Mucosa of stomach (tissue), 1 donor: Measurements from ENCODE around the gene GUK1.

Source experiments
- H3K27me3 ChIP-seq: one replicate; pipeline ENCODE4 v1.7.0; 2013; ENCODE audit warnings: mild to moderate bottlenecking, low read length; ENCODE audit not compliant: control insufficient read depth, insufficient read depth
- H3K36me3 ChIP-seq: one replicate; pipeline ENCODE4 v1.7.0; 2013; ENCODE audit warnings: low read length; ENCODE audit not compliant: control insufficient read depth, insufficient read depth
- H3K4me1 ChIP-seq: one replicate; pipeline ENCODE4 v1.7.0; 2013; ENCODE audit warnings: mild to moderate bottlenecking, low read length; ENCODE audit not compliant: control insufficient read depth, insufficient read depth
- H3K4me3 ChIP-seq: one replicate; pipeline ENCODE4 v1.7.0; 2013; ENCODE audit warnings: low read length
- H3K9ac ChIP-seq: one replicate; pipeline ENCODE4 v1.7.0; 2013; ENCODE audit warnings: mild to moderate bottlenecking, low read length, moderate library complexity
- H3K9me3 ChIP-seq: one replicate; pipeline ENCODE4 v1.7.0; 2013; ENCODE audit warnings: mild to moderate bottlenecking, low read length, moderate library complexity; ENCODE audit not compliant: control insufficient read depth
- donor health status: Pancreatic carcinoma.

GUK1 gene

GRCh38 chr1:228120351-228120750 lies 19.7 kb upstream of the GUK1 start:
- H3K9ac ChIP-seq: no peak overlapping the region
- H3K4me3 ChIP-seq: no peak overlapping the region
- H3K9me3 ChIP-seq: no peaks in the 10 kb centered on the region
- no peaks in the 10 kb centered on the region for H3K36me3 ChIP-seq
- H3K27me3 ChIP-seq: no peaks in the 10 kb centered on the region
- H3K4me1 ChIP-seq: no peaks in the 10 kb centered on the region

DNA sequence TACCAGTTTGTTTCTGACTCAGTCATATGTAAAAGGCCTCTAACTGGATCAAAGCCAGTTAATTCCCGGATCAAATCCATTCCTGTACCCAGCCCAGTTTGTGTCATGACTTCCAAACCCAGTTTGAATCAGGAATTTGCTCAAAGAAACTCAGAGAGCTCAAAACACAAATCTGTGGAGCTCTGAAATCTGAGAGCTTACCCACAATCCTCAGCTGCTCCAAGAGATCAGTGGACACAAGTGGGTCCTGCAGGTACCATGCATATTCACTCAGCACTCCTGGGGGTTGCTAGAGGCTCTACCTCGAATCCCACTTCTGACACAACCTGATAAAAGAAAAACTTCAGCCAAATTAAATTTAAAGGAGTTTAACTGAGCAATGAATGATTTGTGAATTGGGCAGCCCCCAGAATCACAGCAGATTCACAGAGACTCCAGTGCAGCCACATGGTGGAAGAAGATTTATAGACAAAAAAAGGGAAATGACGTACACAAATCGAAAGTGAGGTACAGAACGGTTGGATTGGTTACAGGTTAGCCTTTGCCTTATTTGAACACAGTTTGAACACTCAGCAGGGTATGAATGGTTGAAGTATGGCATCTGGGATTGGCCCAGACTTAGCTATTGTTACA lies 19.1 kb upstream of the GUK1 start:
- Histone ChIP-seq H3K36me3 (no peaks in the 10 kb centered on the region), H3K9ac (no peak overlapping the region), H3K9me3 (no peaks in the 10 kb centered on the region), H3K4me1 (no peaks in the 10 kb centered on the region), H3K4me3 (no peak overlapping the region), H3K27me3 (no peaks in the 10 kb centered on the region)

GRCh38 chr1:228122921-228123441 lies 17.1 kb upstream of the GUK1 start:
- no peaks in the 10 kb centered on the region for H3K9me3 ChIP-seq

DNA sequence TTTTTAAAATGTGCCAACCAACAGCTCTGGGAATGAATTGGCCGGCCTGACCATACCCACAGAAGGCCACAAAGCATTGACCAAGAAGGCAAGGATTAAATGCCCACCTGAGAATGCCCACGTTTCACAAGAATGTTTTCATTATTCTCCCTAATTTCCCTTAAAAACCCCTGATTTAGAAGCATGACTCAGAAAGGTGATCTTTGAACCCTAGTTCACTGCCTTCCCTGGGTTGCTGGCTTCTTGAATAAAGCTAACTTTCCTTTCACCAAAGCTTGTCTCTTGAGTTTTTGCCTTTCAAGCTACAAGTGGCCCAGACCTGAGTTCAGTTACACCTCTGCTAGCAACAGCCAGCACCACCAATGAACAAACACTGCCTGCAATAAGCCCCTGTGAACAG lies 16.6 kb upstream of the GUK1 start:
- H3K36me3 ChIP-seq: no peaks in the 10 kb centered on the region
- no peak overlapping the region for H3K9ac ChIP-seq
- no peaks in the 10 kb centered on the region for H3K9me3 ChIP-seq
- H3K4me3 ChIP-seq: no peak overlapping the region
- H3K4me1 ChIP-seq: no peaks in the 10 kb centered on the region
- H3K27me3 ChIP-seq: no peaks in the 10 kb centered on the region

More at GRCh38 chr1:228122921-228123441, 17.1 kb upstream of the GUK1 start:
- no peak overlapping the region for H3K9ac ChIP-seq
- no peak overlapping the region for H3K4me3 ChIP-seq
- H3K27me3 ChIP-seq: no peaks in the 10 kb centered on the region
- no peaks in the 10 kb centered on the region for H3K4me1 ChIP-seq
- H3K36me3 ChIP-seq: no peaks in the 10 kb centered on the region

GRCh38 chr1:228125185-228125584 lies 14.9 kb upstream of the GUK1 start:
- H3K36me3 ChIP-seq: no peaks in the 10 kb centered on the region
- no peak overlapping the region for H3K9ac ChIP-seq
- no peaks in the 10 kb centered on the region for H3K4me1 ChIP-seq

DNA sequence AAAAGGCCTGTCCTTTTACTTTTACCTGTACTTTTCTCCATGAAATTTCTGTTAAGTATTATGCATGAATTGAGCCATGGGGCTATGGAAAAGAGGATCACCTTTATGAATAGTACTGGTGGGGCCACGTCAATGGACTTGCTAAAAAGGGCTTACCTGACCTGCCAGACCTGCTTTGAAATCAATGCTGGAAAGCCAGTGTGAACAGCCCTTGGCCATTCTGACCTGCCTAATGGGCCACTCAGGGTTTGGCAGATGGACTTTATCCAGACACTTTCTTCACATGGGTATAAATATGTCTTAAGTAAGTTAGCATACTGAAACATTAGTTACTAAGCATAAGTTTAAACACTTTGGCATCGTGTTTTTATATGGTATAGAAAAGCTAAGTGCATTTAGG lies 8.3 kb upstream of the GUK1 start:
- Histone ChIP-seq H3K36me3 (no peaks in the 10 kb centered on the region), H3K4me3 (no peak overlapping the region), H3K9me3 (no peaks in the 10 kb centered on the region), H3K4me1 (peaks cover 7% of the 10 kb centered on the region), H3K27me3 (no peaks in the 10 kb centered on the region), H3K9ac (no peak overlapping the region)

More at GRCh38 chr1:228125185-228125584, 14.9 kb upstream of the GUK1 start:
- H3K27me3 ChIP-seq: no peaks in the 10 kb centered on the region
- H3K9me3 ChIP-seq: no peaks in the 10 kb centered on the region
- H3K4me3 ChIP-seq: no peak overlapping the region

- H3K27me3 ChIP-seq: no peaks in the 10 kb centered on the region
- no peaks in the 10 kb centered on the region for H3K9me3 ChIP-seq
- H3K36me3 ChIP-seq: no peaks in the 10 kb centered on the region
Observed at GRCh38 chr1:228134591-228134990, 5.5 kb upstream of the GUK1 start.

DNA sequence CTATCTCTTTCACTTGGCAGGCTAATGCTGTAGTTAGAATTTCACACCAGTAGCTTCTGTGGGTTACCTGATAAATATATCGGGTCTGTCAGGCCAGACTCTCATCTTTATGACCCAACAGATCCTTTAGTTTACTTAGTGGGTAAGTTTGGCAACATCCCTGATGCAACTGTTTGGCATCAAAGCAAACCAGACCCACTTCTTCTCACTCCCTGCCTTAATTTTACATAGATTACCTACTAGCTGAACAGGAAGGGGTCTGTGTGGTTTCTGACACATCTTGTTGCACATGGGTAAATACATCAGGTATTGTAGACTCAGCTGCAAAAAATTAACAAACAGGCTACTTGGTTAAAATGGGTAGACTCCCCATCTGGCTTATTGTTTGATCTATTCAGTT lies 3.2 kb upstream of the GUK1 start:
- Histone ChIP-seq H3K4me3 (no peak overlapping the region), H3K4me1 (peaks cover 15% of the 10 kb centered on the region), H3K9me3 (no peaks in the 10 kb centered on the region), H3K36me3 (no peaks in the 10 kb centered on the region), H3K27me3 (no peaks in the 10 kb centered on the region), H3K9ac (no peak overlapping the region)

More at GRCh38 chr1:228134591-228134990, 5.5 kb upstream of the GUK1 start:
- peaks cover 10% of the 10 kb centered on the region for H3K4me1 ChIP-seq
- H3K9ac ChIP-seq: no peak overlapping the region
- no peak overlapping the region for H3K4me3 ChIP-seq

DNA sequence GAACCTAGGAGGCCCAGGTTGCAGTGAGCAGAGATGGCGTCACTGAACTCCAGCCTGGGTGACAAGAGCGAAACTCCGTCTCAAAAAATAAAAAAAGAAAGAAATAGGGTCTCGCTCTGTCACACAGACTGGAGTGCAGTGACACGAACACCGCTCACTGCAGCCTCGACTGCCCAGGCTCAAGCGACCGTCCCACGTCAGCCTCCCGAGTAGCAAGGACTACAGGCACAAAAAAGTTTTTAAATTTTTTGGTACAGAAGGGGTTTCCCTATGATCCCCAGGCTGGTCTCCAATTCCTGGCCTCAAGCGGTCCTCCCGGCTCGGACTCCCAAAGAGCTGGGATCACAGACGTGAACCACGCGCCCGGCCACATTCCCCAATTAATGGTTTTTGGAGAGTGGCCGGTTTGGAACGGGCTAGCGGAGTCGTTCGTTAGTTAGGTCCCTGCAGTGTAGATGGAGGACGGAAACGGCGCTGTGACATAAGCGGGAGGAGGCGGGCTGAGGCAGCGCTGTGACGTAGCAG lies 611 bp upstream of the GUK1 start:
- Histone ChIP-seq H3K9ac (peak overlapping the region; percentile 76), H3K4me3 (peak overlapping the region; percentile 80), H3K9me3 (no peaks in the 10 kb centered on the region), H3K4me1 (peaks cover 40% of the 10 kb centered on the region), H3K27me3 (no peaks in the 10 kb centered on the region), H3K36me3 (no peaks in the 10 kb centered on the region)

DNA sequence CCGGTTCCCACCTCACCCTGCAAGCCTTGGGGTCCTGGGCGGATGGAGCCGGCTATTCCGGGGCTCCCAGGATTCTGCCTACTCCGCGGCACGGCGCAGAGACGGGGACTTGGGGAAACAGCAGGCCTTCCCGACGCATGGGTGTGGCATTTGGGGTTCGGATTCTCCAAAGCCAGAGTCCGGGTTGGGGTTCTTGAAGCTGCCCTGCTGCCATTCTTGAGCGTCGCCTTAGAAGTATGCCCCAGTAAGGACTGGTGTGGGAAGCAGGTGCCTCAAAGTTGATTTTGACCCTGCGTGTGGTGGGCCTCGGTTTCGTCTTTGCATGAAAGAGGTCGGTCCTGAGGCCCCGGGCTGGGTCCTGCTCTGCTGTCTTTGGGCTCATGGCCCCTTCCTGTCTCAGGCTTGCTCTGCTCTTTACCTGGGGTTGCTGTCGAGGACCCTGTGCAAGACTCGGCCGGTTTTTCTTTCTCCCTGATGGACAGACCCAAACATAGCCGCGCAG lies 696 bp downstream of the GUK1 start:
- Histone ChIP-seq H3K9ac (peak overlapping the region; percentile 93), H3K4me3 (peak overlapping the region; percentile 88), H3K27me3 (no peaks in the 10 kb centered on the region), H3K4me1 (peaks cover 43% of the 10 kb centered on the region), H3K36me3 (no peaks in the 10 kb centered on the region), H3K9me3 (no peaks in the 10 kb centered on the region)

- Histone ChIP-seq H3K9me3 (no peaks in the 10 kb centered on the region), H3K9ac (peak overlapping the region; percentile 93), H3K4me1 (peaks cover 43% of the 10 kb centered on the region), H3K4me3 (peak overlapping the region; percentile 88), H3K36me3 (no peaks in the 10 kb centered on the region), H3K27me3 (no peaks in the 10 kb centered on the region)
Observed at GRCh38 chr1:228141226-228142044, 1.4 kb downstream of the GUK1 start.

GRCh38 chr1:228142155-228142691 lies 2.1 kb downstream of the GUK1 start:
- Histone ChIP-seq H3K4me1 (peaks cover 43% of the 10 kb centered on the region), H3K27me3 (no peaks in the 10 kb centered on the region), H3K4me3 (peak overlapping the region; percentile 88), H3K9ac (peak overlapping the region; percentile 93), H3K9me3 (no peaks in the 10 kb centered on the region), H3K36me3 (peaks cover 4% of the 10 kb centered on the region)
